NOMO-1 (cell line): ENCODE measurements around the gene COL23A1.
"Not testable (repeated sequence)": the region's sequence is repeated elsewhere in the genome, so short reads cannot be mapped to it uniquely, and the experiment has no call there.

ENCODE experiments used
- DNase-seq, 2 experiments: peaks; one replicate each; lab custom pipeline; 2025; ENCODE audit not compliant: unreplicated experiment in 2 of 2; lab: John Stamatoyannopoulos, UW

COL23A1 gene

DNA sequence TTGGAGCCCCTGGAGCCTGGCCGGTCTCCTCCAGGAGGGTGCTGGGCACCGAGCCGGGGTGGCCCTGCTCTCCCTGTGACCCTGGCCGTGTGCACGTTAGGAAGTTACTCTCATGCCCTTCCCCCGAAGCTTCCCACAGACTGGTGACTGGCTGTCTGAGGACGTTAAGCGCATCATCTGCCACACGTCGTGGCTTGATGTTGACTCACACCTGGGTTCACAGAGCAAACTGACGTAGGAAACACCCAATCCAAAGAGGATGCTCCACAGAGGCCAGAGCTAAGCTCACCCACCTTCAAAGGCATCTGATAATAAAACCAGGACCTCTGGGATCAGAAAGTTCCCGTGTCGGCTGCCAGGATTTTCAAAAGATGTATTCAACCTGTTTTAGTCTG, 204.7 kb downstream of the COL23A1 start:
- no peak for DNase-seq

DNA sequence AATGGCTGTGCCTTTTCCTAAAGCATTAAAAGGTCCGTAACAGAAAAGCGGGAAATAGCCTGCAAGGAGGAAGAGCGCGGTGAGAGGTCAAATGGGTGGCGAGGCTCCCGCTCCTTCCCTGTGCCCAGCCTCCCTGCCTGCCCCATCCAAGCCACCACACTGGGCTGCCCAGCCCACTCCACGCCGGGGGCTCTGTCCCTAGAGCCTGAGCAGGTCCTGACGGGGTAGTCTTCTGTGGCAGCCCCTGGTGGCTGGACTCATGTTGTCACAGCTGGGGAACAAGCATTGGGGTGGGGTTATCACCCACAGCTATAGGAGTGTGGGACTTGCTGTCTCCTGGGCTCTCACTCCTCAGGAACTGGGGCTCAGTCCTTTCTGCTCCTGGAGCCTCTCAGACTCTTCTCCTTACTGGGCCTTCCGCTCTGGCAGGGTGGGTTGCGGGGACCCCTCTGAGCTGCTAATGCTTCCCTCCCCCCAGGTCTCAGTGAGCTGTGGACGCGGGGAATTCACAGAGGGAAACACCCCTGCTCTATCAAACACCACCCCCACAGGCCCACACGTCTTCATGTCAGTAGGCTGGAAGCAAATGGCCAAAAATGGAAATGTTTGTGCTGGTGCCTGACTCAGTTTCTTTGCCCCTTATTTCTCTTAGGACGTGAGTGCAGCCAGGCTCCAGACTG, 205.2 kb downstream of the COL23A1 start:
- no peak for DNase-seq

DNA sequence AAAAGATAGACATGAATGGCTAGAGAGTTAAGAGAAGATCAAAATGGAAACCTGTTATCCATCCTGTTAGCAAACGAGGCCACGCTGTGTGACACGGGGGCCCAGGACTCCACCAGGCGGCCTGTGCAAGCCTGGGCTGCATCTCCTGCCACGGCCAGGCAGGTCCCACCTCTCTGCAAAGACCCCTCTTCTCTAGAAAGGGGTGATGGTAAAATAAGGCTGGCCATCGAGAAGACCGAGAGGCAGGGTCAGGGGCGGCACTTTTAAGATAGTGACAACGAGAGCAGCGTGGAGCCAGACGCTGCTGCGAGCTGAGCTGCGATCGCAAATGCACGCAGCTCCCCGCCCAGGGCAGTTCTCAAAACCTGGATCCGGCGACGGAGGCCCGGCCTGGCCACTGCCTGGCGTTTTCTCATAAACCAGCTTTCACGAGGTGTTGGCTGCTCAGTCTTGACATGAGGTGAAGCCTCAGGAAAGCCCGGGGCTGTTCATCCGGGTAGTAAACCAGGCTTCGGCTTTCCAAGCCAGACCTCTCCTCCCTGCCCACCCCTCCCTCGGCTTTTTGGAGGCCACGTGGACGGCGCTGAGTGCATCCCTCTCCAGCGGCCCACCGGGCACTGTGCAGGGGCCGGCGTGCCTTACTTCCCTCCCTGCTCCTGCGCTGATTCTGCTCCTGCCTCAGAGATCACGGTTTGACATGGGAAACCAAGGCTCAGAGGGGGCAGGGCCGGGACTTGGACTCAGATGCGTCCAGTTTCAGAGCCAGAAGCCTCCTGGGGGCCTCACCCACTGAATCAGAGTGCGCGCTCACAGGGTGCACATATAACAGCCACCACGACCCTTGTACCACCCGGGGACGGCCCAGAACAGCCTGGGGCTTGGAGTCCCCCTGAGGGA, 206.0 kb downstream of the COL23A1 start:
- DNase-seq = no peak

DNA sequence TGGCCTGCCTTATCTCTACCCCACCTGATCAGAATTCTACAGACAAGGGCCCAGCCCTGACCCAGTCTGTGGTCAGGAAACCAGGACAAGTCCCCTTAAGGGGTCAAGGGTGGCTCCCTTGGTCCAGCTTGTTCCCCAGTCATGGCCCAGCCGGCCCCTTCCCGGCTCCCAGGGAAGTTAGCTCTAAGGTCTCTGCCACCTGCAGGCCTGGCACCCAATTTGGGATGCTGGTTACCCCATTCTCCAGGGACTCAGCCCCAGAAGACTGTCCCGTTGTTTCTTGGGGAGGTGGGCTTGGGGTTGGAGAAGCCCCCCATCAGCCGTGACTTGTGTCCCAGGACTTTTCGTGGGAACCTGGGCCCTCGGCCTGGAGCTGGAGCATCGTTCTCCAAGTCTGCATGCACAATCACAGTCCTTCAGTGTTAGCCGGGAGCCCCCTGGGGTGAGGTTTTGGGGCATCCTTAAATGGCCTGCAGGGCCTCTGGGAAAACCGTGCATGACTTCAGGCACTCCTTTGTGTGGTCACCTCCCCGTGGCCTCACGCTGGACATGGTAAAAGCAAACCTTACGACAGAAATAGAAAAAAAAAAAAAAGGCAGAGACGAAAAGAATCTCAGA, 206.8 kb downstream of the COL23A1 start:
- no peak for DNase-seq

DNA sequence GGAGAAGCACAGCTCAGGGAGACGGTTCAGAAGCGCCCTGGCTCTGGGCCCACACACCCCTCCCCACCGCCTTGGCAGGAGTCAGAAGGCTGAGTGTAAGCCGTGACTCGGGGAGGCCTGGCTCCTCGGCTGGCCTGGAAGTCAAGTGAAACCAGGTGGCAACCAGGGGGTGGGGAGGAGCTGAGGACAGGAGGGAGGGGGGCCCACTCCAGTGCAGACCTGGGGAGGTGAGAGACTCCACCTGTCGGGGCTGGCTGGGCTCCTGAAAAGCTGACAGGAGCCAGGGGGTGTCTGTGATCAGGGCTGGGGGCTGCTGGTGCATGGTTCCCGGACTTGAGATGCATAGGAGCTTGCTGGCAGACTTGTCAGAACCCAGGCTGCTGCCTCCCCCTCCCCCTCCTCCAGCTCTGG, 207.4 kb downstream of the COL23A1 start:
- DNase-seq = no peak

DNA sequence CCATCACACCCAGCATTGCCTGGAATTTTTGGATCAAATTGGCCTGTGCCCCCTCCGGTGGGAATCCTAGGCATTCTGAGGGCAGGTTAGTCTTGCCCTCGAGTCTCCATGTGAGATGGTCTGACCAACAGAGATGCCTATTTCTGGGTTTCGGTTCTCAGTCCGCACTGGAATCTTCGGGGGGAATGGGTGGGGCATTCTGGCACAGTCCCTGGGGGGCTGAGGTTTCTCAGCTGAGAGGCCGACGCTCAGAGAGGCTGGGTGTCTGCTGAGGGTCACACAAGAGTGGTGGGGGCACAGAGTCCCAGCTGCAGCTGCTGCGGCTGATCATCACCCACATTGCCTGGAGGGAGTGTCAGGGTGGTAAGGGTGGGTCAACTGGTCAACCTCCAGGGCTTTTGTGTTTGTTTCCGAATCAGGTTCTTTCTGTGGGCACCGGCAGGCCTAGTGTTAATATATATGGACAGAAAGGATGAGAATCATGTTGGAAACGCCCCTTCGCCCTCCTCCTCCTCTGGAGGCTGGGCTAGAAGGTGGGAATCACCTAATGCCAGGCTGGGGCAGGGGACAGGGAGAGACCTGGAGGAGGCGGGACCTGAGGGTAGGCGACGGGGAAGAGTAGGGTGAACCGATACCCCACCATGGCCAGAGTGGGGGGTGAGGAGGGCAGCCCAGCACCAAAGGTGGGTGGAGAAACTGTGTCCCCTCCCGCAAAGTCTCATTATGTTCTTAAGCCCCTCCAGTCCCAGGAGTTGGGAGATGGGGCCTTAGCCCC, 208.1 kb downstream of the COL23A1 start:
- DNase-seq = no peak

DNA sequence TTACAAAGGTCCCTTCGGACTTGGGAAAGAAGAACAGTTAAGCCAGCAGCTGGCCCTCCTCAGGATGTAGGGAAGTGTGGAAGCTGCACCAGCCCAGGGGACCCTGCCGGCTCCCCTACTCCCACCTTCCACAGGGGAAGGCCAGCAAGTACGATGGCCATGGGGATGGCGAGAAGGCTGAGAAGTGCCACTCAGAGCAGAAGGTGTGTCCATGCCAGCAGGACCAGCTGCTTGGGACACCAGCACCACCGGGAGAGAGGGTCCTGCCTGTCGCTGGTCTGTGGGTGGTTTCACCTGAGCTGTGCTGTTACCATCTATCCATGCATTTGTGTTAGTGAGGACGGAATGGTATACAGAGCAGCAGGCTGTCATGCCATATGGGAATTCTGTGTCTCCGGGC, 209.0 kb downstream of the COL23A1 start:
- no peak for DNase-seq

DNA sequence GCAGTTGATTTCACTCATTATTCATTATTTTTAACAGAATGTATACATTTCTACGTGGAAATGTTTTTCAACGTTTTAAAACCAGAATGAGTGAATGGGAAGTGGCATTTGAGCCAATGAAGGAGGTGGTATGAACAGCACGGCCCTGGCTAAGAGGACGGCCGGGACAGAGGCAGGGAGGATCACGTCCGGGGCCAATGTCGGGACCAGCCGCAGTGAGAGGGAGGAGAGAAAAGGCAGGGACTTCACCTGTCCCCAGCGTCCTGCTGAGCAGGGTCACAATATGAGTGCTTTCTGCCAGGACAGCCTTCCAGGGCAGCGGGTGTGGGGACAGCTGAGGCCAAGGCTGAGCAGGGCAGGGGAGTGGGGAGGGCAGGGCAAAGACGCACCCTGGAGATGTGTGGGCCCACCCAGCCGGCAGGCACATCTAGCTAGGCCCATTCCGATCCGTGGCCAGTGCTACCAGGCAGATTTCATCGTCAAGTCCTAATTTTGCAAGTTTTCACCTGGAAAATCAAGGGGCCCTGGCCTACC, 209.6 kb downstream of the COL23A1 start:
- no peak for DNase-seq

DNA sequence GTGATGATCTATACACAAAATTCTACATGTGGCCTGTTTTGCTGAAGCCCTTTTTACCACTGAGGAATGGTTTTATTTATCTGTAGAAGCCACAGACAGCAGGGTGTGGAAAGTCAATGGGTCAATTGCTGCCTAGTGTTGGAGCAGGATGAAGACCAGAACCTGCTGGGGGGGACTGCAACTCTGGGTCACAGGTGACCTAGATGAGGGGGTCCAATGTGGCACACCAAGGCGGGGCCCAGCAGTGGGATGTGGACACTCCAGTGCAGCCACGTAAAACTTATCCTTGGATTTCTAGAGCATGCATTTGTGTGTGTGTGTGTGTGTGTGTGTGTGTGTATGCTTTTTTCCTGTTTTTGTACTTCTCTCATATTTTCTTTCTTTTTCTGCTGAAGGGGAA, 210.1 kb downstream of the COL23A1 start:
- DNase-seq = no peak

DNA sequence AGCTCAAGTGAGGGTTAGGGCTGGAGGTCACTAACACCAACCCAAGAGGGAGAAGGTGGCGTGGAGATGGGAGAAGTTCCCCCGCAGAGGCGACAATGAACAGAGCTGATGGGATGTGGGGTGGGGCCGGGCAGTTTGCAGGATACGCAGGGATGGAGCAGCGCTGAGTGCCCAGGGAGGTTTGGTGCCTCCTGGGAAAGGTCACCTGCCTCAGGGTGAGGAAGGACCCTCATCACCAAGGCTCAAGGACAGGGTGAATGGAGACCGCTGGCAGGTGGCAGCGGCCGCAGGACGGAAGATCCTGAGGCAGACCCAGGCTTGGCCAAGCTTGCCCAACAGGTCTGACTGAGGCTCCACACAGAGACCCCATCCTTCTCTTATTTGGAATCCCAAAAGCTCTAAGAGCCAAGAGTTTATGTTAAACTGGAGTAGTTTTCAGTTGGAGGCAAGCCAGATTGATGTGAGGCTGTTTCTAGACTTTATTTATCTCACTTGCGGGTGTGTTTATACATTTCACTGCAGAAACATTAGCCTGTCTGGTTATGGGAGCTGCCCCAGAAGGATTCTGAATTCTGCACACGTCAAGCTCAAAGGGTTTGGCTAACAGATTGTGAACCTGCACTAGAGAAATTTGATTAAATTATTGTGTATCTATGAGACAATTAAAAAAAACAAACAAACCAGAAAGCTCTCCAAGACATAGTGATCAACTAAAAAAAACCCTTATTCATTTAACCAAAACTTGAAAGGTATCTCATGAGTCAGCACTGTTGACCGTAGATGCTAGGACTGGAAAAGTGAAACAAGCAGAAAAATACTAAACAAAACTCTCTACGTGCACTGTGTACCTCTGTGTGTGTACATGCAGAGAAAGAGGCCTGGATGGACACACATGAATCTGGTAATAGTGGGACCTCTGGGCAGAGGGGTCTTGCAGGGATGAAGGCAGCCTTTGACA, 211.4 kb downstream of the COL23A1 start:
- no peak for DNase-seq

DNA sequence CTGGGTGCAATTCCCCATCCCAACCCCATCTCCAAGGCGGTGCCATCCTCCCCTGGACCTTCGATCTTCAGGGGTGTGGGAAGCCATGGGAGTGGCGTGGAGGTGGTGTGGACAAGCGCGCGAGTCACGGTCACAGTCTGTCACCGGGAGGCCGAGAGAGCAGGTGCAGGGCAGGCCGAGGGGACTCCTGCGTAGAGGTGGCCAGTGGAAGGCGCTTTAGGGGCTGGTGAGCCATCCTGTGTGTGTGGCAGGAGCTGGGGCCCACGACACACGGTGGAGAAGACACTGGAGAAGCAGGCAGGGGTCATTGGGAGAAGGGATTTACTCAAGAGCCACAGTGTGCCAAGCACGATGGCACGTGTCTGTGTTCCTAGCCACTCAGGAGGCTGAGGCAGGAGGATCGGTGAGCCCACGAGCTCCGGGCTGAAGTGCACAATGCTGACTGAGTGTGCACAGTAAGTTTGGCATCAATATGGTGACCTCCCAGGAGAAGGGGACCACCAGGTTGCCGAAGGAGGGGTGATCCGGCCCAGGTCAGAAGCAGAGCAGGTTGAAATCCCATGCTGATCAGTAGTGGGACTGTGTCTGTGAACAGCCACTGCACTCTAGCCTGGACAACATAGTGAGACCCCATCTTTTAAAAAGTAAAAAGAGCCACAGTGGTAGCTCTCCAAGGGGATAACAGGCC, 212.5 kb downstream of the COL23A1 start:
- no peak for DNase-seq

DNA sequence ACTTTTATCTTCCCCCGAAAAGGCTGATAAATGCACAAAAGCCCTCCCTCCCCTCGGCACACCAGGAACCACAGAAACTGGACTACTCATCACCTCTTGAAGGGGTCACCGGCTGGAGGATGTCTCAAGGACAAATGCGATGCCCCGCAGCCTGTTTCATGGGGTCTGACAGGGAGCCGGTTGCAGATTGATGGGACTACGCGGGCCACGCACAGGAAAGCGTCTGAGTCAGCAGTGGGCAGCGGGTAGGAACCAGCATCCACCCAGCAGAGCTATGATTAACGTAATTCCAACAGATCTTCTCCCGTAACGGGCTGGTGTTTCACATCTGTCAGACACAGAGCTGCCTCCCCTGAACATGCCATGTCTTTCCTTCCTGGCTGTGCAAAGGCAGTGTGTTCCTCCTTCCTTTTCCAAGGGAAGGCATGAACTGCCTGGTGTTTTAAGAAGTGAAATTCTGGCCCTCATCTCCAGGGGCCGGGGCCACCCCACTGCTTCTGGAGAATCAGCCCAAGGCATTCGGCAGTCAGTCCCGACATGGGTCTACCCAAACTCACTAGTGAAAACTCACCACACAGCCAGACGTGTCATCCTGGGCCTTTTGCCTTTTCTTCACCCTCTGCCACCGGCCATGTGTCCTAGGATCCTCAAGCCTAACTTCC, 213.1 kb downstream of the COL23A1 start:
- DNase-seq = no peak

DNA sequence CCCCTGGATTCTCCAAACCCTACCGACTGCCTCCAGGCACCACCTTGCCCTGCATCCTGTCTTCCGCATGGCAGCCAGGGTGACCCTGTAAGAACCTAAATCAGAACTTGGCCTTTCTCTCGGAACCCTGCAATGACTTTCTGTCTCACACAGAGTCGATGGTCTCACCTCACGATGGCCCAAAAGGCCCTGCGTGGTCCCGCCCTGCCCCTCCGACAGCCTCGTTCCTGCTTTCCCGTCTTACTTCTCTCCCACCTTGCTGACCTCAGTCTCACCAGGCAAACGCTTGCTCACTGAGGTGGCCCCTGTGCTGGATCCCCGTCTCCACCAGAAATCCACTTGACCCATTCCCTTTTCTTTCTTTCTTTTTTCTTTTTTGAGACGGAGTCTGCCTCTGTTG, 214.8 kb downstream of the COL23A1 start:
- no peak for DNase-seq

DNA sequence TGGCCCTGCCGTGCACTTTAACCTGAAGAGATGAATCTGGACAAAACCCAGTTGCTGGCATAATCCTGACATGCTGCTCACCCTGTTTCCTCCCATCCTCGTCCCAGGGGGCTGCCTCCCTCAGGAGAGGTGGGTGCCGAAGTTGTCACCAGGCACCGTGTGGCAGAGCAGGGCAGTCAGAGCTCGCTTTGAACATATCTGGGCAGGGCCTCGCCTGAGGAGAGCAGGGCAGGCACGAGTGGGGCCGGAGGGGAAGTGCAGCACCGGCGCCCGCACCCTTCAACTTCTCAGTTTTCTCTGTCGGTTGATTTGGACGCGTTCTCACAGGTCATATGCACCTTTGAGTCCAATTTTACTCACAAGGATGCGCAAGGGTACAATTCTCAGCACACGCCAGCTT, 216.5 kb downstream of the COL23A1 start:
- no peak for DNase-seq

DNA sequence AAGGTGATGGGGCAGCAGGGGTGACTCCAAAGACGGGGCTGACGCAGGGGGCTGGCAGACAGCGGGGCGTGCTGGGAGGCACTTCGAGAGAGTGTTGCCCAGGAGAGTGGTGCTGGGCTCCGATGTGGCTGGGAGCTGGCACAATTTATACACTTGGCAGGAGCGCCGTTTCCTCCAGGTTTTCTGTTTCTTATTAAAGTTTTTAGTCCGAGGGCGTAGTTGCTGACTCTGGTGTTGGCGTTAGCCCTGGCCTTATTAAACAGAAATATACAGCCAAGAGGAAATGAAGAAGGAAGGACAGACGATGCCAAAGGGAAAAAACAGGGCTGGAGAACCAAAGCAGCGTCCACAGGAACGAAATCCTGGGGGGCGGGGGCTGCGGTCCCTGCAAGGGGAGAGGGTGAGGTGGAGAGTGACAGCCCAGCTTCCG, 218.0 kb downstream of the COL23A1 start:
- no peak for DNase-seq

DNA sequence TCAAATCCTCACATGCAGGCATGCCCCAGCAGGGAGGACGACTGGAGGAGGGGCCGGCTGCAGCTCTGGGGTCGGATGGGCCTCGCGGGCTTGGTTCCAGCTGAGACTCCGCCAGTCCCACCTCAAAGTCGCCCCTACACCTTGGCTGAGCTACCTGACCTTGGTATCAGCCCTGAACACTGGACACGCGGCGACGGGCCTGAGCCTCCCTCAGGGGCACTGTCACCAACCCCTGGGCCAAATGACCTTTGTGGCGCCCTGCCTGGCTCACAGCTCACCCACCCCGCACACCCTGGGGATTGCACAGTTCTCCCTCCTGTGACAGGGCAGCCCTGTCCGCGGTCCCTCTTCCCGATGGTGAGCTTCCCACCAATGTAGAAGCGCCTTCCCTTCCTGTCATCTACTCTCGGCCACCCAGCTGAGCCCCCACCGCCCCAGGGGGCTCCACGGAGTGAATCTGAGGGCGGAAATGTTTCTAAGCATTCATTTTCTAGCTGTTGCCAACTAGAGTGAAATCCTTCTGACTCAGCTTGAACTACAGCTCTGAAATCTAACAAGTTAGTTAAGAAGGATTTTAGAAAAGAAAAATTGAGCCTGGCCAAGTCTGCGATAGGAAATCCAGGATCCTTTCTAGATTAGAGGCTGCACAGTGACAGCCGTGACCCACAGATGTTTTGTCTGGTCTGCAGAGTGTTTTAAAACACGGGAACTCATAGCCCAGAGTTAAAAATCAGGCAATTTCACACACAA, 218.7 kb downstream of the COL23A1 start:
- no peak for DNase-seq

DNA sequence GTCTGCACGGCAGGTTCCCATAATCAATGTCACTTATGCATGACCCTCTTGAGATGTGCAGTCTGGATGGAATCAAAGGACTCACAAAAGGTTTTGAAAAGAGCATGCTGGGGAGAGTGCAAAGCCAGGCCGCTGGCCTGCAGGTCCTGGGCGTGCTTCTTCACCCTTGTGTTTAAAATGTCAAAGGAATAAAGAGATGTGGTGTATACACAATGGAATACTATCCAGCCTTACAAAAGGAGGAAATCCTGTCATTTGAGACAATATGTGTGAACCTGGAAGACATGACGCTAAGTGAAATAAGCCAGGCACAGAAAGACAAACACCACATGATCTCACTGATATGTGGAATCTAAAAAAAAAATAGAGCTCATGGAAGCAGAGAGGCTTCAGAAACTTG, 220.1 kb downstream of the COL23A1 start:
- no peak for DNase-seq

DNA sequence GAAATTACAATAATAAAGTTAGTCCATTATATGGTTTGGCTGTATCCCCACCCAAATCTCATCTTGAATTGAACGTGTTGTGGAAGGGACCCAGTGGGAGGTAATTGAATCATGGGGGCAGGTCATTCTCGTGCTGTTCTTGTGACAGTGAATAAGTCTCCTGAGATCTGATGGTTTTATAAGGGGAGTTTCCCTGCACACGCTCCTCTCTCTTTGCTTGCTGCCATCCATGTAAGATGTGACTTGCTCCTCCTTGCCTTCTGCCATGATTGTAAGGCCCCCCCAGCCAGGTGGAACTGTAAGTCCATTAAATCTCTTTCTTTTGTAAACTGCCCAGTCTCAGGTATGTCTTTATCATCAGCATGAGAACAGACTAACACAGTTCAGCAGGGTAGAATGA, 220.7 kb downstream of the COL23A1 start:
- DNase-seq = not testable (repeated sequence)
